ENCODE results near the gene CD8B. TPM values are rescaled to one million over a fixed set of nuclear protein-coding genes. Genes with fewer than 3 reads are reported as not detected.

The CD8B gene
- total RNA-seq, 1 experiment from 2014 or later: 0.47 TPM

GRCh38 chr2:86825693-86826381 lies 35.8 kb downstream of the CD8B start (continued):
- TF ChIP-seq CTCF (IDR thresholded peaks at IDR 0.05 in 2 of 3, conservative IDR thresholded peaks at IDR 0.05 in 1 of 3; ENCODE audit: borderline replicate concordance in 1 of 3, insufficient read depth in 1 of 3, low read depth in 2 of 3, low read length in 2 of 3): no peak
- no peak for TF ChIP-seq ATF3 (IDR thresholded peaks at IDR 0.05)
- TF ChIP-seq FOSL1 (IDR thresholded peaks at IDR 0.05; ENCODE audit: low read depth): no peak
- no peak for TF ChIP-seq RAD21 (IDR thresholded peaks at IDR 0.05; ENCODE audit: low read depth)
- TF ChIP-seq EZH2 (IDR thresholded peaks at IDR 0.05): no peak
- TF ChIP-seq ZBTB33 (IDR thresholded peaks at IDR 0.05; ENCODE audit: extremely low read depth, insufficient replicate concordance, low read length): no peak
- TF ChIP-seq EZH2phosphoT487 (IDR thresholded peaks at IDR 0.05; ENCODE audit: borderline replicate concordance): no peak
- no peak for TF ChIP-seq EGR1 (IDR thresholded peaks at IDR 0.05; ENCODE audit: low read depth)
- TF ChIP-seq SP1 (IDR thresholded peaks at IDR 0.05; ENCODE audit: low read depth): no peak
- TF ChIP-seq POLR2AphosphoS5 (IDR thresholded peaks at IDR 0.05; ENCODE audit: low read depth, low read length): no peak
- TF ChIP-seq POLR2A (IDR thresholded peaks at IDR 0.05; ENCODE audit: borderline replicate concordance, extremely low read depth, insufficient read depth, insufficient read length): no peak
- TF ChIP-seq TCF7L2 (IDR thresholded peaks at IDR 0.05; ENCODE audit: borderline replicate concordance, extremely low read depth, insufficient read depth, insufficient read length): no peak
